GM21576 (cell line): ENCODE data around the gene MAP7.
"Not testable (repeated sequence)": the region's sequence is repeated elsewhere in the genome, so short reads cannot be mapped to it uniquely, and the experiment has no call there.

ENCODE experiments used
- ATAC-seq: cut with Tn5 transposase; IDR thresholded peaks from one replicate; pipeline ENCODE4 v1.9.1; 2021; ENCODE audit warnings: mild to moderate bottlenecking, moderate library complexity; ENCODE audit not compliant: unreplicated experiment

The MAP7 gene

DNA sequence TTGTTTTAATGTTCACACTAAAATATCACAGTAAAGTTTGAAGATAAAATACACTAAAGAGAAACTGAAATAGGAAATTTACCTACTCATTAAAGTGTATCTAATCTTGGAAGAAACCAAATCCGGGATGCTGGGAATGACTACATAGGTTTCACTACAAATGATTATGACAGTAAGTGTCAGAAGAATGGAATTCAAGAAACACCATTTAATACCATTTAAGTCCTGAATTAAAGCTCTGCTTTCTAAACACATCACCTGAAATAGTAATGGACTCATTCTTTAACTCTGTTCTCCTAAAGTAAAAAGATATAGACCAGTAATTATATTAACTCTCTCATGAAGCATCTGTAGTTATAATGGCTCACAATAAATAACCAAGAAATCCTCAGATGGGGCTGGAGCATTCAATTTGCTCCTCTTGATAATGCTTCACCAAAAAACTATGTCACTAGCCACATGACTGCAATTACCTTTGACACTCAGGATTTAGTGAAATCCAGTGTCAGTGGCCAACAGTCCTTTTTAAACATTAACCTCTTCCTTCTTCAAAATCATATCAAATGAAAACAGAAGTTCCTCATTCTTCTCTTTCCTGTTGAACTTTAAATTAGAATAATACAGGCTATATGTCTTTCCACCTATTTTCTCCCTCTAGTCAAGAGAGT, 41.4 kb downstream of the MAP7 start:
- ATAC-seq, result no peak

- ATAC-seq, result no peak
Measured at GRCh38 chr6:136506124-136506799, 44.0 kb downstream of the MAP7 start.

- ATAC-seq, result no peak
Measured at GRCh38 chr6:136503303-136504029, 46.8 kb downstream of the MAP7 start.

DNA sequence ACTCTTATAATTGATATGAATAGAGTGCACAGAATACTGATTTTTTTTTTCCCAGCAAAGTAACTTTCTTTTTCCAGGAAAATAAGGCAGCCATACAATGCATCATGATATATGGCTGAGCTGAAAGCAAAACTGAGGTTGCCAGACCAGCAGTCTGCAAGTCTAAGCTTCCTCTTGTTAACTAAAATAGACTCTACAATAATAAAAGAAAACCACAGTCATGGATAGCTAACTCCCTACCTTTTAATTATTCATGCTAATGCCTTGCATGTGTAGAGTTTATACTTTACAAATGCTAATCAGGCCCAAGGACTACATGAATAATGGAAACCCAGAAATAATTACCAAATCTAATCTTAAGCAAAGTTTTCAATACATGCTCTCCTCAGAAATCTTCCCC, 47.4 kb downstream of the MAP7 start:
- no peak for ATAC-seq

DNA sequence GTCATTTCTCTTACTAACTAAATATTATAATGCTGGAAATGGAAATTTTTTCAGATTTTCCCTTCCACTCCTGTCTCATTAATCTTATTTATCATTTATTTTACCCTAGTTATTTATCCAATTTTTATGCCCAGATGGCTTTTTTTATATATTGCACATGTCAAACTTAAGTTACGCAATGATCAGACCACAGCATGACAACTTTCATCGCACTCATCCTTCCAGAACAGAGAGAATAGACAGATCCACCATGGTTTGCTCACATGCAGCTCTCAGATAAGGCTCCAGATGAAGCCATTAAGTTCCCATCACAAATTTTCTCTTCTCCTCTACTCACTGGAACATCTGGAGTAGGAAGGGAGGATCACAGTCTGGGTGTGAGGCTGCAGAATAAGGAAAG, 48.7 kb downstream of the MAP7 start:
- no peak for ATAC-seq

- no peak for ATAC-seq
Measured at GRCh38 chr6:136501096-136501495, 49.1 kb downstream of the MAP7 start.

GRCh38 chr6:136500414-136500813, 49.8 kb downstream of the MAP7 start:
- no peak for ATAC-seq

- no peak for ATAC-seq
Measured at GRCh38 chr6:136499370-136499769, 50.9 kb downstream of the MAP7 start.

DNA sequence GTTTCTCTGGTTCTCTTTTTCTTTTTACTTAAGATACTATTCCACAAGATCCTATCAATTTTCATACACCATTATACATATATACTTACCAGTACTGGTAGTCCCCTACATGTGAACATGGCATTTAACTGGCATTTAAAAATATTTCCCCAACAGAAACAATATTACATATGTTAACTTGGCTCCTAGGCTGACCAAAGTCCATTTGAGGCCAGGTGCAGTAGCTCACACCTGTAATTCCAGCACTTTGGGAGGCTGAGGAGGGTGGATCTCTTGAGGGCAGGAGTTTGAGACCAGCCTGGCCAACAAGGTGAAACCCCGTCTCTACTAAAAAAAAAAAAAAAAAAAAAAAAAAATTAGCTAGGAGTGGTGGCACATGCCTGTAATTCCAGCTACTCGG, 53.8 kb downstream of the MAP7 start:
- ATAC-seq, result not testable (repeated sequence)

DNA sequence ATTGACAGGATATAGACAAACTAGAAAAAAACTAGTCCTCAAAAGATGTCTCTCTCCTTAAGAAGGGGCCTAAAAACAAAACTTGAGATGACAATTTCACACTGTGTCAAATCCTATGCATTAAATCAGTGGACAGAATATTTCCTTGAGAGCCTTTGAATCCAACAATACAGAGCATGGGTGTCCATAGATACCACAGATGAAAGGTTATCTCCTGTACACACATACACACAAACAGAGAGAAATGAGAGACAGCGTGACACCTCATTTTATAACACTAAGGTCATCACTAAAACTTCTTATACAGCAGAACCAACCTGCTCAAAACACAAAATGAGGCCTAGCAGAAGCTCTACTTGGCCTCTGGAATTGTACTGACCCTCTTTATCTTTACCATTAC, 55.5 kb downstream of the MAP7 start:
- ATAC-seq, result no peak

- ATAC-seq, result no peak
Measured at GRCh38 chr6:136494059-136494458, 56.2 kb downstream of the MAP7 start.

GRCh38 chr6:136492409-136492808, 57.8 kb downstream of the MAP7 start:
- ATAC-seq, result no peak

DNA sequence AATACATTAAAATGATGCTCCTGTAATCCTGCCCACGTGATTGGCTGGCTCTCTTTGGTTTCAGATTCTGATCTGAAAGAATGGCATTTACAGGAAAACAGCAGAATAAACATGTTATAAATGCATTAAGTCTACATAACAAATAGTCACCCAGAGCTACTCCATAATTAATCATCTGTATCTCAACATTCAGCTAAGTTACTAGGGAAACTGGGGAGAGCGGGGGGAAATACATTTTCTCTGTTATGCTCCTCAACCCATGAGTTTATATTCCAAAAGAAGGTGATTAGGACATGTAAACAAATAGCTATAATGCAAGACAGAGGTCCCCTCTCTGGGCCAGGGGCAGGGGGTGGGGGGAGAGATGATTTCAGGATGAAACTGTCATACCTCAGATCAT, 58.5 kb downstream of the MAP7 start:
- ATAC-seq, result no peak

DNA sequence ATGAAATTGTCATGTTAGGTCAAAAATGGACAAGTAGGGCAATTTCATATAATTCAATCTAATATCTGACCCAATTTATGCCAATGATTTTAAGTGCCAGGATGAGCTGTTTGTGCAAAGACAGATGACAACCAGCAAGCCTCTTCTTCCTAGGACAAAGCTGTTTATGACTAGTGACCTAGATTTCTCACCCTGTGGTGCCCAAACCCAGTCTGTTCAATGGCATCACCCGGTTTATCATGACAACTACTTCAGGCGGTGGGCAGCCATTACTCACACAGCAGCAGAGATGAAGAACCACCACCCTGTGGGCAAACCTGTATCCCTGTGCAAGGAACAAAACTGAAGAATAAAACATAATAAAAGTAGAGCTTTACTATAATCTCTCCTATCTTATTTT, 59.0 kb downstream of the MAP7 start:
- no peak for ATAC-seq

- not testable (repeated sequence) for ATAC-seq
Measured at GRCh38 chr6:136489689-136490033, 60.6 kb downstream of the MAP7 start.

DNA sequence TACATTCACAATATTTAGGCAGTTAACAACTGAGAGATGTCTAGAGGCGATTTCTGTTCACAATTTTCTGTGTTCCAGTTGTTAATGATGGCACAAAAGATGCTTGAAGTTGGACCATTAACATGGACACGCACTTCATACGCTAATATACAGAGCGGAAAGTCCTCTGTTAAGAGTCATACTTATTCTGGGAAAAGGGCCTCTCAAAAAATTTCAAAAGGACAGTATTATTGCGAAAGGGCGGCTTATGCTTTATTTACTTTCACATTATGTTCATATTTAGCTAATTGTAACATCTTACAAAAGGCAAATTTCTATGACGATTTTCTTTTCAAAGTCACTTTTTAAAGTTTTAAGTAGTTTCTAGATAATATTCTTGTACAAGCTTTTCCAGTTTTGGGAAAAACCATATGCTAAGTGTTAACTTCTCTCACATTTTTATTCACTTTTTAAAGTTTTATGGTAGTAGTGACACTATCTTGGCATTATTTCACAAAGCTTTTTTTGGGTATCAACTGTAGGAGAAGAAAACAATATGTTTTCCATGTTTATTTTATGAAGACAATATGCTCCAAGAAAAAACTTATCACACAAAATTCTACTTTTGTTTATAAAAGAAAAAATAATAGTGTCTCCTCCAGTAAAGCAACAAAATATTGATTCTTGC, 62.3 kb downstream of the MAP7 start:
- no peak for ATAC-seq

DNA sequence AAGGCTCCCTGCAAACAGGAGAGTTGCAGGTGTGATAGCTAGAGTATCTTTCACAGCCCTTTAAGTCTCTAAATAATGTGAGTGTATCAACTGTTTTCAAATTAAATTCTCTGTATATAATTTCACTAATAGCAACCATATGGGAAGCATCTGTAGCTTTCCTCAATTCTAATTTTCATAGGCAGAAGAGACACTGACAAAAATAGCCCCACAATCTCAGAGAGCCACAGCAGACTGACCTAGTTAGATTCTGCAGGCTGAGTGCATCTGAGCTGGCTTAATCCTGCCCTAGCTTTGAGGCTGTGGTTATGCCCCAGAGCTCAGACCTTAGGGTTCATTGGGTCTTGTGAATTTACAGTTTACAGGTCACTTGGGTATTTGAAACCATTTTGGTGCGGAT, 63.9 kb downstream of the MAP7 start:
- ATAC-seq, result no peak

DNA sequence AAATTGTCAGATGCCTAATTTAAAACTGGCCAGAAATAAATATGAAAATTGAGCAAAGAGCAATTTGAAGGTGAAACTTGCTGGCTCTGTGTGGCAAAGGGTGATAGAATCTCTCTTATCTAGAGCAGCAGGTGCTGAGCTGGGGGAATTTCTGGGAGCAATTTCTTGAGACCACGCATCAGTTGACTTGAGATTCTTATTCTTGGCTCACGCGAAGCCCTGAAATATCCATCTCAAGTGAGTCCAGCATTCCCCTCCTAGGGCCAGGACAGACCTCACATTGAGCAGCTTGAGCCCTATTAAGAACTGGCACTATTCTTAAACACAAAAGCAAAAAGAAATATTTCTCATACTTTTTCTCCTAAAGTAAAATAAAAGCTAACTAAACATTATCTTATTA, 66.3 kb downstream of the MAP7 start:
- no peak for ATAC-seq

- not testable (repeated sequence) for ATAC-seq
Measured at GRCh38 chr6:136483005-136483404, 67.2 kb downstream of the MAP7 start.

- no peak for ATAC-seq
Measured at GRCh38 chr6:136477548-136477947, 72.7 kb downstream of the MAP7 start.

- no peak for ATAC-seq
Measured at GRCh38 chr6:136475686-136476085, 74.5 kb downstream of the MAP7 start.

DNA sequence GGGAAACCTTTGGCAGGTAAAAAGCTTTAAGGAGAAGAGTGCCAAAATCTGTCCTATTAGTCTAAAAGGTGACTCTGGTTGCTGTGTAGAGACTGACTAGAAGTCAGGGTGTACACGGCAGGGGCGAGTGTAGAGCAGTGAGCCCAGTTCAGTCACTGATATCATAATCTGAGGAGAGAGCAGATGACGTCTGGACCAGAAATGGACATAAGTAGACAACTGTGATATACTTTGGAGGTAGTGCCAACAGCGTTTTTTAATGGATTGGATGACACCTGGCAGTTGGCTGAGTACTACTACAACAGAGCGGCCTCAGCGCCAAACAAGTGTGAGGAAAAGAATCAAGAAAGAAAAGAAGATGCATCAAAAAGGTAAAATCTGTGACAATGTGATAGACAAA, 76.0 kb downstream of the MAP7 start:
- ATAC-seq, result no peak
